SK-N-SH (cell line): ENCODE results near the gene MAP2K3. TPM values are rescaled to one million over a fixed set of nuclear protein-coding genes. Genes with fewer than 3 reads are reported as not detected.

Experiments
- CTCF ChIA-PET: fragments of 300-600, 350-600 bp; formaldehyde crosslinking; extraction: SDS; loops from one replicate; lab custom pipeline; 2021; lab: Yijun Ruan, JAX
- POLR2A ChIA-PET: fragments of 350-600 bp; sonication (Branson Sonifier 250); formaldehyde crosslinking; extraction: SDS; loops from one replicate; lab custom pipeline; 2020; ENCODE audit warnings: antibody characterized with exemption, inconsistent platforms; lab: Yijun Ruan, JAX
- DNase-seq: peaks from one replicate; pipeline ENCODE4 v3.0.0; 2012
- H2AFZ ChIP-seq: fragments of 200-600 bp; sonication (generic); 2 replicates; pipeline ENCODE4 v1.8.1; 2016; ENCODE audit warnings: antibody characterized with exemption, mild to moderate bottlenecking, low read depth
- H3F3A ChIP-seq: fragments of 200-600 bp; sonication (generic); replicated peaks from 2 replicates; pipeline ENCODE3; 2016; ENCODE audit warnings: antibody characterized with exemption, mild to moderate bottlenecking; ENCODE audit not compliant: insufficient read depth
- H3K27ac ChIP-seq, 2 experiments: fragments of 200-500 bp in 1 of 2; fragments of 200-600 bp in 1 of 2; sonication (Bioruptor generic) in 1 of 2; sonication (generic), shearing (Covaris generic) in 1 of 2; 2 replicates each; pipeline versions ENCODE4 v1.5.1 to v1.6.1; 2014 to 2016; ENCODE audit warnings: low read depth in 2 of 2, inconsistent platforms in 1 of 2, low read length in 1 of 2, mild to moderate bottlenecking in 1 of 2, mixed read lengths in 1 of 2
- H3K27me3 ChIP-seq: fragments of 200-600 bp; sonication (generic), shearing (Covaris generic); 2 replicates; pipeline ENCODE4 v1.6.1; 2016; ENCODE audit warnings: mixed run types; ENCODE audit not compliant: insufficient read depth
- H3K36me3 ChIP-seq, 2 experiments: fragments of 200-500 bp in 1 of 2; fragments of 200-600 bp in 1 of 2; sonication (Bioruptor generic) in 1 of 2; sonication (generic) in 1 of 2; replicated peaks in 1 of 2; 2 replicates each; pipeline versions ENCODE3 to v1.5.1; 2014 to 2016; ENCODE audit warnings: low read length in 1 of 2, mild to moderate bottlenecking in 1 of 2; ENCODE audit not compliant: insufficient read depth in 2 of 2, control insufficient read depth in 1 of 2
- H3K4me1 ChIP-seq, 2 experiments: fragments of 200-500 bp in 1 of 2; fragments of 200-600 bp in 1 of 2; sonication (Bioruptor generic) in 1 of 2; sonication (generic), shearing (Covaris generic) in 1 of 2; 2 replicates each; pipeline versions ENCODE4 v1.5.1 to v1.6.1; 2014 to 2016; ENCODE audit warnings: low read depth in 1 of 2, low read length in 1 of 2, mixed run types in 1 of 2; ENCODE audit not compliant: insufficient read depth in 2 of 2, control insufficient read depth in 1 of 2
- H3K4me2 ChIP-seq: fragments of 200-600 bp; sonication (generic), shearing (Covaris generic); 2 replicates; pipeline ENCODE4 v1.6.1; 2017; ENCODE audit warnings: mixed run types
- H3K4me3 ChIP-seq, 2 experiments: fragments of 200-500 bp in 1 of 2; fragments of 200-600 bp in 1 of 2; sonication (Bioruptor generic) in 1 of 2; sonication (generic), shearing (Covaris generic) in 1 of 2; 2 replicates each; pipeline versions ENCODE4 v1.5.1 to v1.8.1; 2014 to 2016; ENCODE audit warnings: low read depth in 2 of 2, inconsistent platforms in 1 of 2, low read length in 1 of 2, mild to moderate bottlenecking in 1 of 2, mixed read lengths in 1 of 2, moderate library complexity in 1 of 2
- H3K79me2 ChIP-seq: fragments of 200-600 bp; sonication (generic); 2 replicates; pipeline ENCODE4 v1.8.1; 2017; ENCODE audit warnings: mild to moderate bottlenecking; ENCODE audit not compliant: insufficient read depth
- H3K9ac ChIP-seq: fragments of 200-600 bp; sonication (generic); 2 replicates; pipeline ENCODE4 v1.6.1; 2017; ENCODE audit warnings: mixed run types
- H3K9me2 ChIP-seq: fragments of 200-600 bp; sonication (generic); 2 replicates; pipeline ENCODE4 v1.6.1; 2017; ENCODE audit warnings: mixed run types
- H3K9me3 ChIP-seq: fragments of 200-600 bp; sonication (generic); 2 replicates; pipeline ENCODE4 v1.6.1; 2017; ENCODE audit warnings: mixed run types, mild to moderate bottlenecking, moderate library complexity
- H4K20me1 ChIP-seq: fragments of 200-600 bp; sonication (generic); 2 replicates; pipeline ENCODE4 v1.6.1; 2017; ENCODE audit warnings: mild to moderate bottlenecking, mixed run types; ENCODE audit not compliant: insufficient read depth
- CHD2 ChIP-seq: fragments of 150-350 bp; IDR thresholded peaks from 2 replicates; pipeline ENCODE4 v1.6.1; 2018; ENCODE audit warnings: low read length; ENCODE audit not compliant: partially characterized antibody
- FOSL2 ChIP-seq: IDR thresholded peaks from 2 replicates; pipeline ENCODE4 v1.4.0; 2012; ENCODE audit warnings: low read depth, mild to moderate bottlenecking, moderate library complexity, borderline replicate concordance
- FOXJ3 ChIP-seq: sonication (generic); formaldehyde crosslinking; IDR thresholded peaks from 2 replicates; pipeline ENCODE4 v1.5.1; 2020; ENCODE audit warnings: mild to moderate bottlenecking, missing genetic modification reagents
- GABPA ChIP-seq: IDR thresholded peaks from 2 replicates; pipeline ENCODE4 v1.4.0; 2012; ENCODE audit warnings: low read depth, mild to moderate bottlenecking
- JUND ChIP-seq: IDR thresholded peaks from 2 replicates; pipeline ENCODE4 v1.4.0; 2012
- MAX ChIP-seq: IDR thresholded peaks from 2 replicates; pipeline ENCODE4 v1.4.0; 2012; ENCODE audit warnings: low read depth
- MEF2A ChIP-seq: IDR thresholded peaks from 2 replicates; pipeline ENCODE4 v1.4.0; 2012; ENCODE audit warnings: low read depth, borderline replicate concordance
- NFIC ChIP-seq: IDR thresholded peaks from 2 replicates; pipeline ENCODE4 v1.4.0; 2012; ENCODE audit warnings: borderline replicate concordance
- NRF1 ChIP-seq: IDR thresholded peaks from 2 replicates; pipeline ENCODE4 v1.6.1; 2012; ENCODE audit warnings: low read depth, mild to moderate bottlenecking, low read length
- PBX3 ChIP-seq: IDR thresholded peaks from 2 replicates; pipeline ENCODE4; 2012
- RAD21 ChIP-seq: IDR thresholded peaks from 2 replicates; pipeline ENCODE4 v1.6.1; 2012; ENCODE audit warnings: mild to moderate bottlenecking, low read length
- RFX5 ChIP-seq: IDR thresholded peaks from 2 replicates; pipeline ENCODE4 v1.6.1; 2012; ENCODE audit warnings: mild to moderate bottlenecking, improper control_type of control experiment, low read length
- RXRA ChIP-seq: IDR thresholded peaks from 2 replicates; pipeline ENCODE4 v1.4.0; 2012; ENCODE audit warnings: low read depth, mild to moderate bottlenecking, borderline replicate concordance
- SIN3A ChIP-seq: IDR thresholded peaks from 2 replicates; pipeline ENCODE4 v1.6.1; 2012; ENCODE audit warnings: low read depth, mild to moderate bottlenecking, low read length, moderate library complexity, borderline replicate concordance
- TAF1 ChIP-seq: IDR thresholded peaks from 2 replicates; pipeline ENCODE4 v1.6.1; 2012; ENCODE audit warnings: low read depth, mild to moderate bottlenecking, low read length, moderate library complexity, borderline replicate concordance
- TCF12 ChIP-seq: IDR thresholded peaks from 2 replicates; pipeline ENCODE4 v1.4.0; 2012
- USF2 ChIP-seq: fragments of 150-350 bp; IDR thresholded peaks from 2 replicates; pipeline ENCODE4 v1.6.1; 2017; ENCODE audit warnings: antibody characterized with exemption, low read length, low read depth, borderline replicate concordance
- YY1 ChIP-seq: IDR thresholded peaks from 2 replicates; pipeline ENCODE4 v1.4.0; 2012; ENCODE audit warnings: low read depth, mild to moderate bottlenecking
- WGBS: methylation state at CpG from one replicate; pipeline ENCODE4 v1.1.6; 2017; ENCODE audit warnings: low lambda C conversion rate; 5-methylcytosine and 5-hydroxymethylcytosine counted together
- polyA plus RNA-seq, 3 experiments: library from polyadenylated mRNA; depleted of rRNA; stranded (reverse); fragments of >200 nt; gene quantifications; 2 replicates each; pipeline ENCODE4 v1.2.3, GENCODE V29; 2012

MAP2K3 gene
- polyA plus RNA-seq, 1 of the 3 experiments (the other 2 are of a cell fraction): 30.0 TPM

GRCh38 chr17:21277332-21277731 is 7.2 kb upstream of the MAP2K3 start:
- Histone ChIP-seq H3K4me2 (no peak overlapping the region), H3K79me2 (no peaks in the 10 kb centered on the region), H3K9me3 (no peaks in the 10 kb centered on the region), H3F3A (peaks cover 11% of the 10 kb centered on the region), H2AFZ (no peak overlapping the region), H3K4me3 (no peak overlapping the region), H3K9ac (no peak overlapping the region), H3K36me3 (no peaks in the 10 kb centered on the region), H3K27me3 (no peaks in the 10 kb centered on the region), H3K4me1 (peaks cover 9 to 14% of the 10 kb centered on the region in 2 experiments; a peak in 2 of 4 replicates), H3K27ac (no peak overlapping the region), H3K9me2 (no peaks in the 10 kb centered on the region), H4K20me1 (no peaks in the 10 kb centered on the region)
- POLR2A ChIA-PET: no interaction called here
- WGBS: 89% methylated on average over 3 of the region's 3 CpGs
- TF ChIP-seq MAX: no peak
- no peak for TF ChIP-seq RFX5
- TF ChIP-seq FOXJ3: no peak
- TF ChIP-seq CHD2: no peak
- no peak for TF ChIP-seq JUND
- no peak for TF ChIP-seq SIN3A
- no peak for TF ChIP-seq NFIC
- DNase-seq: no peak
- CTCF ChIA-PET: interaction anchor here (0.9 to 9.0 kb wide), 7 partner anchors 97 to 242 kb away, joined by 3 to 91 read pairs (median 3); partner anchors contain the start of gene DHRS7B

GRCh38 chr17:21278450-21279197 is 5.9 kb upstream of the MAP2K3 start:
- no peak overlapping the region for H3K4me2 ChIP-seq
- no peak overlapping the region for H3K9ac ChIP-seq
- H3K27me3 ChIP-seq: no peaks in the 10 kb centered on the region
- peaks cover 17 to 18% of the 10 kb centered on the region in 2 experiments; a peak in 2 of 4 replicates for H3K4me1 ChIP-seq
- H3K9me3 ChIP-seq: no peaks in the 10 kb centered on the region
- no peak overlapping the region for H2AFZ ChIP-seq
- H3K79me2 ChIP-seq: no peaks in the 10 kb centered on the region
- DNase-seq: no peak
- H3K9me2 ChIP-seq: no peaks in the 10 kb centered on the region
- no peak overlapping the region for H3K27ac ChIP-seq
- no peaks in the 10 kb centered on the region for H4K20me1 ChIP-seq
- ChIA-PET CTCF (interaction anchor here (0.8 to 9.0 kb wide), 18 partner anchors 9 to 237 kb away, joined by 3 to 91 read pairs (median 8); partner anchors contain the start of gene DHRS7B), POLR2A (no interaction called here)
- H3F3A ChIP-seq: peaks cover 23% of the 10 kb centered on the region
- WGBS: 79% methylated on average over 6 of the region's 8 CpGs
- H3K36me3 ChIP-seq: no peaks in the 10 kb centered on the region
- no peak overlapping the region for H3K4me3 ChIP-seq
- no peak for TF ChIP-seq FOSL2
- no peak for TF ChIP-seq NRF1
- TF ChIP-seq FOXJ3: no peak
- TF ChIP-seq TAF1: no peak
- TF ChIP-seq PBX3: no peak
- no peak for TF ChIP-seq TCF12
- no peak for TF ChIP-seq RFX5
- TF ChIP-seq YY1: no peak
- TF ChIP-seq RXRA: no peak
- TF ChIP-seq MEF2A: no peak
- no peak for TF ChIP-seq GABPA
- no peak for TF ChIP-seq JUND
- no peak for TF ChIP-seq CHD2
- no peak for TF ChIP-seq USF2
- no peak for TF ChIP-seq RAD21
